GM23248 (cell line): ENCODE data around the gene NIPA2. TPM values are rescaled to one million over a fixed set of nuclear protein-coding genes. Genes with fewer than 3 reads are reported as not detected.
A peak's percentile ranks its signal among the peaks of the same experiment; 100 is the strongest.

Experiments used
- DNase-seq: peaks from one replicate; pipeline ENCODE4 v3.0.0-alpha.2; 2015
- H2AFZ ChIP-seq: fragments of 200-600 bp; sonication (generic); 2 replicates; pipeline ENCODE4 v1.6.1; 2016; ENCODE audit warnings: antibody characterized with exemption
- H3F3A ChIP-seq: fragments of 200-600 bp; sonication (generic); 2 replicates; pipeline ENCODE4 v1.6.1; 2016; ENCODE audit warnings: mild to moderate bottlenecking, antibody characterized with exemption, mixed run types; ENCODE audit not compliant: insufficient read depth
- H3K27ac ChIP-seq: fragments of 200-600 bp; sonication (generic); 2 replicates; pipeline ENCODE4 v1.5.1; 2016; ENCODE audit warnings: mild to moderate bottlenecking
- H3K27me3 ChIP-seq: fragments of 200-600 bp; sonication (generic); replicated peaks from 2 replicates; pipeline ENCODE4 v1.6.1; 2016; ENCODE audit warnings: mild to moderate bottlenecking; ENCODE audit not compliant: insufficient read depth
- H3K36me3 ChIP-seq: fragments of 200-600 bp; sonication (generic); 2 replicates; pipeline ENCODE4 v1.6.1; 2016; ENCODE audit warnings: low read depth, mild to moderate bottlenecking
- H3K4me1 ChIP-seq: fragments of 200-600 bp; sonication (generic); 2 replicates; pipeline ENCODE4 v1.6.1; 2016; ENCODE audit warnings: mild to moderate bottlenecking; ENCODE audit not compliant: insufficient read depth
- H3K4me2 ChIP-seq: fragments of 200-600 bp; sonication (generic); one replicate; pipeline ENCODE4 v1.6.1; 2016; ENCODE audit warnings: mild to moderate bottlenecking; ENCODE audit not compliant: unreplicated experiment
- H3K4me3 ChIP-seq: fragments of 200-600 bp; sonication (generic); 2 replicates; pipeline ENCODE4 v1.5.1; 2016; ENCODE audit warnings: mild to moderate bottlenecking
- H3K79me2 ChIP-seq: fragments of 200-600 bp; sonication (generic); 2 replicates; pipeline ENCODE4 v1.6.1; 2016; ENCODE audit warnings: mild to moderate bottlenecking; ENCODE audit not compliant: insufficient read depth
- H3K9ac ChIP-seq: fragments of 200-600 bp; sonication (generic); 2 replicates; pipeline ENCODE4 v1.6.1; 2016; ENCODE audit warnings: mild to moderate bottlenecking
- H3K9me2 ChIP-seq: fragments of 200-600 bp; sonication (generic); 2 replicates; pipeline ENCODE4 v1.6.1; 2016; ENCODE audit warnings: mixed run types, mild to moderate bottlenecking, moderate library complexity; ENCODE audit not compliant: insufficient read depth
- H3K9me3 ChIP-seq: fragments of 200-600 bp; sonication (generic); one replicate; pipeline ENCODE4 v1.6.1; 2017; ENCODE audit warnings: low read depth
- H4K20me1 ChIP-seq: fragments of 200-600 bp; sonication (generic); 2 replicates; pipeline ENCODE4 v1.6.0; 2016; ENCODE audit not compliant: insufficient read depth
- EZH2 ChIP-seq: fragments of 200-600 bp; sonication (generic); IDR thresholded peaks from 2 replicates; pipeline ENCODE4 v1.6.1; 2018; ENCODE audit warnings: antibody characterized with exemption, mild to moderate bottlenecking; ENCODE audit not compliant: insufficient read depth, poor library complexity, severe bottlenecking
- EZH2phosphoT487 ChIP-seq: fragments of 200-600 bp; sonication (generic); IDR thresholded peaks from 2 replicates; pipeline ENCODE4 v1.6.1; 2018; ENCODE audit warnings: antibody characterized with exemption, moderate library complexity, mild to moderate bottlenecking, low read depth; ENCODE audit not compliant: insufficient read depth
- WGBS, 2 experiments: methylation state at CpG; one replicate each; pipeline ENCODE4 v1.1.6; 2015 to 2017; ENCODE audit warnings: low lambda C conversion rate in 2 of 2, low coverage in 1 of 2; ENCODE audit errors: missing lambda C conversion rate in 2 of 2; 5-methylcytosine and 5-hydroxymethylcytosine counted together
- in situ Hi-C: fragments of 300-500 bp; cut with MboI; formaldehyde crosslinking; loops from 2 replicates; pipeline ENCODE4 v1.15.0; 2020
- polyA plus RNA-seq: library from polyadenylated mRNA; unstranded; fragments of >200 nt; fragmentation: Nextera tagmentation; extraction: Ambion mirVana; gene quantifications from 2 replicates; pipeline ENCODE4 v1.2.1, GENCODE V29; 2016
- total RNA-seq: library from RNA; depleted of rRNA; stranded (reverse); fragments of >200 nt; shearing (Covaris generic); gene quantifications from 2 replicates; pipeline ENCODE4 v1.2.3, GENCODE V29; 2014; rRNA removed

The NIPA2 gene
- total RNA-seq, result 100 and 110 TPM in 2 replicates
- polyA plus RNA-seq, result 74.9 and 75.8 TPM in 2 replicates

GRCh38 chr15:22838292-22839042 lies at the start of gene NIPA2:
TSS of gene NIPA2 (plus strand) at chr15:22838666. CDS start at chr15:22851732, 13,066 bp downstream.
- H4K20me1 ChIP-seq, result no peaks in the 10 kb centered on the region
- peak within 1 kb of the TSS; percentile 82 for H3K4me3 ChIP-seq
- H3K4me2 ChIP-seq, result peak within 1 kb of the TSS; percentile 100
- H3K9me3 ChIP-seq, result no peaks in the 10 kb centered on the region
- in situ Hi-C loops, result no loop called here
- H3K4me1 ChIP-seq, result peaks cover 9% of the 10 kb centered on the region
- H2AFZ ChIP-seq, result peak within 1 kb of the TSS; percentile 91
- H3F3A ChIP-seq, result peaks cover 9% of the 10 kb centered on the region; the same call in 1 of the 2 replicates
- no peaks in the 10 kb centered on the region for H3K36me3 ChIP-seq
- no peak for TF ChIP-seq EZH2
- no peak for TF ChIP-seq EZH2phosphoT487
- DNase-seq, result peak; percentile 99
- peak within 1 kb of the TSS; percentile 86 for H3K27ac ChIP-seq
- peak within 1 kb of the TSS; percentile 89 for H3K9ac ChIP-seq
- H3K27me3 ChIP-seq, result no peaks in the 10 kb centered on the region
- WGBS, 2 experiments, result 0 to 1% methylated on average over 52 to 71 of the region's 83 CpGs
- H3K9me2 ChIP-seq, result no peaks in the 10 kb centered on the region
- peaks cover 45% of the 10 kb centered on the region for H3K79me2 ChIP-seq

- WGBS, 2 experiments, result 94 to 96% methylated on average over 4 of the region's 4 CpGs
- H3K9me3 ChIP-seq, result no peaks in the 10 kb centered on the region
- TF ChIP-seq EZH2 (no peak), EZH2phosphoT487 (no peak)
- H3K27me3 ChIP-seq, result no peaks in the 10 kb centered on the region
- H4K20me1 ChIP-seq, result no peaks in the 10 kb centered on the region
- in situ Hi-C loops, result no loop called here
- no peak overlapping the region for H3K4me2 ChIP-seq
- peaks cover 33% of the 10 kb centered on the region for H3K79me2 ChIP-seq
- H3F3A ChIP-seq, result no peaks in the 10 kb centered on the region
- DNase-seq, result no peak
- no peaks in the 10 kb centered on the region for H3K9me2 ChIP-seq
- H2AFZ ChIP-seq, result no peak overlapping the region
- no peak overlapping the region for H3K27ac ChIP-seq
- no peaks in the 10 kb centered on the region for H3K4me1 ChIP-seq
- H3K36me3 ChIP-seq, result no peaks in the 10 kb centered on the region
- H3K4me3 ChIP-seq, result no peak overlapping the region
- no peak overlapping the region for H3K9ac ChIP-seq
Measured at GRCh38 chr15:22794063-22794462, 44.4 kb upstream of the NIPA2 start.

GRCh38 chr15:22794621-22795167 lies 43.8 kb upstream of the NIPA2 start:
- WGBS, 2 experiments, result 93 to 94% methylated on average over 17 of the region's 17 CpGs
- peaks cover 28% of the 10 kb centered on the region for H3K79me2 ChIP-seq
- H3K9ac ChIP-seq, result no peak overlapping the region
- no peaks in the 10 kb centered on the region for H3F3A ChIP-seq
- TF ChIP-seq EZH2phosphoT487 (no peak), EZH2 (no peak)
- no peak overlapping the region for H3K4me2 ChIP-seq
- in situ Hi-C loops, result no loop called here
- H3K36me3 ChIP-seq, result no peaks in the 10 kb centered on the region
- H3K4me3 ChIP-seq, result no peak overlapping the region
- H3K9me3 ChIP-seq, result no peaks in the 10 kb centered on the region
- H4K20me1 ChIP-seq, result no peaks in the 10 kb centered on the region
- DNase-seq, result no peak
- H3K27me3 ChIP-seq, result no peaks in the 10 kb centered on the region
- H3K4me1 ChIP-seq, result no peaks in the 10 kb centered on the region
- H3K9me2 ChIP-seq, result no peaks in the 10 kb centered on the region
- no peak overlapping the region for H3K27ac ChIP-seq
- H2AFZ ChIP-seq, result no peak overlapping the region

- Histone ChIP-seq H3K27me3 (no peaks in the 10 kb centered on the region), H3K36me3 (no peaks in the 10 kb centered on the region), H3K4me3 (no peak overlapping the region), H2AFZ (no peak overlapping the region), H3K4me1 (no peaks in the 10 kb centered on the region), H4K20me1 (no peaks in the 10 kb centered on the region), H3K79me2 (peaks cover 26% of the 10 kb centered on the region), H3K27ac (no peak overlapping the region), H3F3A (no peaks in the 10 kb centered on the region), H3K9ac (no peak overlapping the region), H3K9me3 (no peaks in the 10 kb centered on the region), H3K4me2 (no peak overlapping the region), H3K9me2 (no peaks in the 10 kb centered on the region)
- 85 to 88% methylated on average over 20 of the region's 20 CpGs for WGBS, 2 experiments
- in situ Hi-C loops, result no loop called here
- DNase-seq, result no peak
- no peak for TF ChIP-seq EZH2
- TF ChIP-seq EZH2phosphoT487, result no peak
Measured at GRCh38 chr15:22795206-22796063, 43.0 kb upstream of the NIPA2 start.
